Measurements from ENCODE around the gene FLII. TPM values are rescaled to one million over a fixed set of nuclear protein-coding genes. Genes with fewer than 3 reads are reported as not detected.
A peak's percentile ranks its signal among the peaks of the same experiment; 100 is the strongest.

FLII gene
- total RNA-seq, 1 donor from 2014 or later = 280 TPM

DNA sequence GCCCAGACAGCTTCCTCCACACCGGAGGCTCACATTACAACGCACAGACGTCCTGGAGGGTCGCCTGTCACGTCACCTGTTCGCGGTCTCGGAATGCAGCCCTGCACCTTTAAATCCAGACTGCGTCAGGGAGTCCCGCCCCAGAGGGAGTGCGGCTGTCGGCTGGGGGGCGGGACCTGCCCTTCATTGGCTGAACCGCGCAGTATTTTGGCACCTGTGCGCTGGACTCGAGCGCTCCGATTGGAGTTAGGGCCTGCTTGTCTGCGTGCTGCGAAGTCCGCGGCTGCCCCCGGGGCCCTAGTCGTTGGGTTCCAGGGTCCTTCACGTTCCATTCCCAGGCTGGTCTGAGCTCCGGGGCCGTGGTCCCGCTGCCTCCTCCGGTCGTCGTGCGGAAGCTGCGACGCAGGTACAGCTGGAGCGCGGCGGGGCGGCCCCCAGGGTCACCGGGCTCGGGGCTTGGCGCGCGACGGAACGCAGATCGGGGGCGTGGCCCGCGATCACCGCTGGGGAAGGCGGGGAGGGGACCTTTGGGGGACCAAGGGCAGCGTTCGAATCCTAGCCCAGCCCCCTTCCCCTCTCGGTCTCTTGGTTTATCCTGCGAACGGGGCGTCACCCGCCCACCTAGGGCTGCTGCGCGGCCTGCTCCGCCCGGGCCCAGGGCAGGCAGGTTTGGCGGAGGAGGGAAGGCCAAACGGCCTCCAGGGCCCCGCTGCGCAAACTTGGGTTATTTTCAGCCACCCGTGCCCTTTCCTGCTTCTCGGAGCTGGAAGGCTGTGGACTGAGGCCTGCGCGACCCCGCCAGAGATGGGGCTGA is 2.0 kb upstream of the FLII start, which contains the start of gene MIEF2:
Gene MIEF2, plus strand, starts transcription at position 331 of the 814 bp plus-strand sequence. CDS start 2,059 bp downstream, outside the sequence.
- peak; percentile 86 to 96 for DNase-seq (ENCODE audit: low read depth in 2 of 2)

DNA sequence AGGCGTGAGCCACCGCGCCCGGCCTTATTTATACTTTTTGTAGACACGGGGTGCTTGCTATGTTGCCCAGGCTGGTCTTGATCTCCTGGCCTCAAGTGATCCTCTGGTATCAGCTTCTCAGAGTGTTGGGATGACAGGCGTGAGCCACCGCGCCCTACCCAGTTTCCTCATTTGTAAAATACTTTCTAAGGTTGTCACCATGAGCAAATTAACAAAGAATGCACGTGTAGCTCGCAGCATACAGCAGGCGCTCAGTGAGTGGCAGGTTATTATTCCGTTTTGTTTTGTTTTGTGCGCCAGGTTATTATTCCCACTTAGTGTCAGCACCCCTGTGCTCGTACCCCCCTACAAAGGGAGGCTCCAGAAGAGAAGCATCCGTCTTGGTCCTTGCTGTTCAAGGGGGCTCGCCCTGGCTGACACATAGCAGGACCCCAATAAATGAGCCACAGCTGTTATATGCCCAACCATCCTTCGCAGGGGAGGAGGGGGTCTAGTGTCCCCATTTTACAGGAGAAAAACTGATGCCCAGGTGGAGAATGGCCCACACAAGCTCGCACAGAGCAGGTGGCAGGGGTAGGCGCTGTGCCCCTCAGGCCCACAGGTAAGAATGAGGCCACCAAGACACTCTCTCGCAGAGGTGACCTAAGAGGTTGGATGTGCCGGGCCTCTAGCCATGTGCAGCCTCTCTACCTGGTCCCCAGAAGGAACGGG is 1.2 kb upstream of the FLII start:
- DNase-seq (ENCODE audit: low read depth in 2 of 2) = no peak

DNA sequence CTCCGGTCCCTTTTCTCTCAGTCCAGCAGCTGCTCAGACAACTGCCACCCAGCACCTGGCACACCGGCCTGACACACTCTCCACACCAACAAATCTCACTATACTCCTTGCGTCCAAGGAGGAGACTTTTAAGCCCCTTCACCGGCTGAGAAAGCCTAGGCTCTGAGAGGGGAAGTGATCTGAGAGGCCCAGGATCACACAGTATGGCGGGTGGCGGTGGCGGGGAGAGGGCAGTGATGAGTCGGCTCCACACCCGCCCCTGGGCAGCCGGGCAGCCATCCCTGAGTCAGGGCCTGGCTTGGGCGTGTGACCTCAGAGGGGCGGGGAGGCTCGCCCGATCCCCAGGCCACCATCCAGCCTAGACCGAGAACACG is 569 bp downstream of the FLII start:
- peak; percentile 29 to 77 for DNase-seq (ENCODE audit: low read depth in 2 of 2)

DNA sequence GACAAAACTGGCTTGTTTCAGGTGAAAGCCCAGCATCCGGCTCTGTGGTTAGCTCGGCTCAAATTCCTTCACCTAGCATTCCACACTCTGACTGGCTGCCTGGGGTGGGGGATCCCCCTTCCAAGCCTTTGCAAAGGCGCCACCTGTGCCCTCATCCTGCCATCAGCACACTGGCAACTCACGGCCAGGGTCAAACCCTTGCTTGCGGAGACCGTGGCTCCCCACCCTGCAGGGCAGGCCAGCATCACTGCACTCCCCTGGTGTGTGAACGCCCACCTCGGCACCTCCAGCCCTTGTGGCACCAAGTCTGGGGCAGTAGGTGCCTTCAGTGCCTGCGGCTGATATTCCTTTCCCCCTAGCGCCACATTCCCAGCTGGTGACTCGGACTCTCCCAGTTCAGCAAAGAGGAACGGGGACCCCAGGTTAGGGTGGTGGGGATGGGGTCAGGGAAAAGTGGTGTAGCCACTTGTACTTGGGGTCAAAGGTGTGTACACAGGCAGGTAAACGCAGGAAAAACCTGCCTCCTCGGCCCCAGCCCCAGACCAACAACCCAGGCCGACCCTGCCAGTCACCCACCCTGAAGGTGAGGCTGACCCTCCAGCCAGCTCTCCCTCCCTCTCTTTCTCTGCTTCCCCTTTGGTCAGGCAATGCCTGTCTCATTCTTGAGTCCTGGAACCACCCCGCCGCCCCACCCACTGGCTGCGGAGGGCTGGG is 1.1 kb downstream of the FLII start:
- peak in 1 of 2 donors; percentile 57 for DNase-seq (ENCODE audit: low read depth in 2 of 2)

DNA sequence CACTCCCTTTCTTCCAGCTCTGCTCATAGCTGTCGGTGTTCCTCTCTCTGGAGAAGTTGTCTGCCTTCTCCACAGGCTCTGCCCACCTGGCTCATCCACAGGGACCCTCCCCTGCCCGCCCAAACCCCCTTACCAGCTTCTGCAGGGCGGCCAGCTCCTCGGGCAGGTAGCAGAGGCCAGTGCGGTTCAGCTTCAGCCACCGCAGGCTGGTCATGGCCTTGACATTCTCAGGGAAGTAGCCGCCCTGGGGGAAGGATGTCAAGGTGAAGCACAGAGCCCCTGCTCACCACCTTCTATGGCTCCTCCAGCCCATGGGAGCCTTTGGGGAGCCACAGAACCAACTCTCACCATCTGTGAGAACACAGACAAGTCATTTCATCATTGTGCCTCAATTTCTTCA is 1.8 kb downstream of the FLII start:
- no peak for DNase-seq (ENCODE audit: low read depth in 2 of 2)

DNA sequence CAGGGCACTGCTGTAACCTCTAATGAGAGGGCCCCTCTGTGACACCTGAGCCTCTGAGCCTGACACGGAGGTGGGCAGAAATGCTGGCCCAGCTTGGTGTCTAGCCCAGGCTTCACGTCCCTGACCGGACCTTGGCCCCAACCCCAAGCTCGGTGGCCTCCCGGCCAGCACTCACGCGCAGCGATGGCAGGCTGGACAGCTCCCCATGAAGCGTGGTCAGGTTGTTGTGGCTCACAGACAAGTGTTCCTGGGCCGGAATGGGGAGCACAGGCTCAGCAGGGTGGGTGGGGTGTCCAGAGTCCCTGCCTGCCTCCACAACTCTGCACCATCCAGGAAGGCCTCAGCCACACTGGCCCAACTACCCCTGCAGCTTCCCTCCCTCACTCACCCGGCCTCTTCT is 2.2 kb downstream of the FLII start:
- DNase-seq (ENCODE audit: low read depth in 2 of 2) = no peak

DNA sequence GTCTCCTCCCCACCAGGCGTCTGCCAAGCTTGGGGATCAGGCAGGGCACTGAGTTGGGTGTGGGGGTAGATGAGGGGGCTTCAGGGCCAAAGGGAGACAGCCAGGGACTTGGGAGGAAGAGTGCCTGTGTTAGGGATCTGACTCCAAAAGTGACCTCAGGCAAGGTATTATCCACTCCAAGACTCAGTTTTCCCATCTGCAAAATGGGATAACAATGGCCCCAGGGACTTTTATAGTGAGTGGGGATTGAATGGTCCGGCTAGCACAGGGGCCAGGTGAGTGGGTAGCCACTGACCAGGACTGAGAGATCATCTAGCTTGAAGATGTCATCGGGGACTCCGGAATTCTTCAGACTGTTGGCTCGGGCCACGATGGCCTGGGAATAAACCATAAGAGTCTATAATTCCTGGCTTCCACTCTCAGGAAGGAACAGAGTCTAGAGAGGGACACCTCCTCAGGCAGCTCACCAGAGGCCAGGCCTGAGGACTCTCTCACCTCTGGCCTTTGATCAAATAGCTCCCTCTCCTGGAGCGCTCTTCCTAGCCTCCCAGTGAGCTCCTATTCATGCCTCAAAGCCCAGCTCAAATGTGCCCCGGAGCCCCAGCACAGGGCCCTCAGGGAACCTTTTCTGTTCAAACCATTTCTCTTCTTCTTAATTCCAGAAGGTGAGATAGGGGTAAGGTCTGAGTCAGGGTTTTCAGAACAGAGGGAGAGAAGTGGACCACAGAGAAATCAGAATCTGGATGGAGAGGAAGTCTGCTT is 3.5 kb downstream of the FLII start:
- no peak for DNase-seq (ENCODE audit: low read depth in 2 of 2)

DNA sequence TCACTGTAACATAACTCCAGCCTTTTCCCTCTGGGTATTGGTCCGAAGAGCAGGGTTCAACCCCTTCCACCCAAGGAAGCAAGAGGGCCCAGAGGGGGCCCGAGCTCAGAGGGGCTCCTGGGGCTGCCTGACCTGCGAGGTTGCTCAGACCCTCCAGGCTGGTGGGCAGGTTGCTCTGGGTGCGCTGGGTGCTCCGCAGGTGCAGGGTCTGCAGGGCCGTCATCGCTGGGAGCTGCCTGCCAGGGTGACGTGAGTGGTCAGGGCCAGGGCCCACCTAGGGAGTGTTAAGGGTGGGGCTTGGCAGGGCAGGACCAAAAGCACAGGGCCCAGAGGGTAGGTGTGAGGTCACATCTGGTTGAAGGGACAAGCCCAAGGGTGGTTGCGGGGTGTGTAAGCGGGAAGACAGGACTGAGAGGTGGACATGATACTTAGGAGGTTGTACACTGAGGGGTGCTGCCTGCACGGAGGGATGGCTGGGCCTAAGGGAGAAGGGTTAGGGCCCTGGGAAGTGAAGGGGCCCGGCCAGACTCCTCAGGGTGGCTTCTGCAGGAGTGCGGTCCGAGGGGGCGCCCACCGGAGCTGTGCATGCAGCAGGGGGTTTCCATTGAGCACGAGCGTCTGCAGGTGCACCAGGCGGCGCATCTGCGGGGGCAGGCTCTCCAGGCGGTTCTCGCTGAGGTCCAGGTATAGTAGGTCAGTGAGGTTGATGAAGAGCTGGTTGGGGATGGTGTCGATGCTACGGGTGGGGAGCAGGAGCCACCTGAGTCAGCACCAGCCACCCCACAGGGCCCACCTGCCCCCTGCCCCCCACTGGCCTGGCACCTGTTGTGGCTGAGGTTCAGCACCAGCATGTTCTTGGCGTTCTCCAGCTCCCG is 4.4 kb downstream of the FLII start:
- DNase-seq (ENCODE audit: low read depth in 2 of 2) = no peak

DNA sequence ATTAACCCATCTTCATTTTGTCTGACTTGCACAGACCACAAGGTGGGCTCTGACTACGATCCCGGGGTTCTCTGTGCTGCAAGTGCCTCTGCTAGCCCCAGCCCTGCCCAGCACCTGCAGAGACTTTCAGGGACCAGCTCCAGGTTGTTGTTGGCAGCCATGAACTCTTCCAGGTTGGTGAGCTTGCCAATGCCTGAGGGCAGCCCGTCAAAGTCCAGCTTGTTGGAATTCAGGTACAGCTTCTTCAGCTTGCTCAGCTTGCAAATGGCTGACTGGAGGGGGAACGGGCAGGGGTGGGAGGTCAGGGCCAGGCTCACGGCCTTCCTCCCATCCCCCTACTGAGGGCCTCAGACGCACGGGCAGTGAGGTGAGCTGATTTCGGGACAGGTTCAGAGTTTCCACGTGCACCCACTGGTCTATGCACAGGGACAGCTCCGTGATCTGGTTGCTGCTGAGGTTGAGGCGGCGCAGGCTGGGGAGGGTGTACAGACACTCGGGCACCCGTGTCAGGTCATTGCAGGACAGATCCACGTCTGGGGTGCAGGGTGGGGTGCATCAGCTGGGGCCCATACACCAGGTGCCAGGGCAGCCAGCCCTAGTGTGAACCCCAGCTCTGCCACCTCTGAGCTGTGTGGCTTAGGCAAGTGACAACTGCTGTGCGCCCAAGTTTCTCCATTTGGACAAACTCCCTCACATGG is 5.2 kb downstream of the FLII start:
- no peak for DNase-seq (ENCODE audit: low read depth in 2 of 2)

DNA sequence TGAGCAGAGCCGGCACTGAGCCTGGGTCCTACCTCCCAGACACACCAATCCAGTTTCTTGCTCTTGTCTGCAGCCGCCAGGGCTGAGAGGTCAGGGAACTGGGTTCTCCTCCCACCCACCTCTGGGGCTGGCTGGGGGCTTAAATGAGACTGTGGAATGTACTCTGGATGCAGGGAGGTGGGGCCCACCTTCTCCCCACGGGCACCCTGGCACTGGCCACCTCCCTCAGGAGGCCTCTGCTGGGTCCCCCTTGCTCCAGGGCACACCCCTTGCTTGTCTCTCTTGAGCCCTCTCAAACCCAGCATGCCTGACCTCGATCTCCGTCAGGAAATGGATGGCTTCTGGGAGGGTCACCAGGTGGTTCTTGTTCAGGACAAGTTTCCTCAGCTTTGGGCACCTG is 6.4 kb downstream of the FLII start:
- no peak for DNase-seq (ENCODE audit: low read depth in 2 of 2)

DNA sequence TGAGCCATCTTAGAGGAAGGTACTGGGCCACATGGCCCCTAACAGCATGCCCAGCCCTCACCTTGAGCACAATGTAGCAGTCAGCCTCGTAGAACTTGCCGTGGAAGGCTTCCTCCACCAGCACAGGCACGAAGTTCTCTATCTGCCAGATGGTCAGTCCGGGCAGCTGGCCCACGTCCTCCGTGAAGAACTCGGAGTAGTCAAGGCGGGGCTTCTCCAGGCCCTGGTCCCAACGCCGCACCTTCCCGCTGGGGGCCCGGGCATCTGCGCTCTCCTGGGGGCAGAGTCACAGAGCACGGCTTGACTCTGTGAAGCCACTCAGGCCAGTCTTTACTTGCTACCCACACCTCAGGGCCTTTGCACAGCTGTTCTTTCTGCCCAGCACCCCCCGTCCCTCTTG is 7.3 kb downstream of the FLII start:
- DNase-seq (ENCODE audit: low read depth in 2 of 2) = no peak

DNA sequence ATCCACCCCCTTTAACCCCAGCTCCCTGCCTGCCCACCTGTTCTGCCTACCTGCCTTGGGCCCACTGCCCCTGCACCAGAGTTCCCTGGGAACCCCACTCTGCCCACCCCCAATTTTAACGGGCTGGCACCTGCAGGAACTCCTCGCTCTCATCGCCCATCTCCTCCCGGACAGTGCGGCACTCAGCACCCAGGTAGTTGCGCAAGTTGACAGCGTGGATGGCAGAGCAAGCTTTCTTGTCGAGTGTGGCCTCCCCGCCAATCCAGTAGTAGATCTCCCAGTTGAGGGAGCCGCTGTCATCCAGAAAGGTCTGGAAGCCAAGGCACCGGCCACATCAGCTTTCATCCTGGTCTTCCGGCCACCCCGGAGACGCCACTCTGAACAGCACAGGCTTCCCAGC is 7.8 kb downstream of the FLII start:
- DNase-seq (ENCODE audit: low read depth in 2 of 2) = no peak

DNA sequence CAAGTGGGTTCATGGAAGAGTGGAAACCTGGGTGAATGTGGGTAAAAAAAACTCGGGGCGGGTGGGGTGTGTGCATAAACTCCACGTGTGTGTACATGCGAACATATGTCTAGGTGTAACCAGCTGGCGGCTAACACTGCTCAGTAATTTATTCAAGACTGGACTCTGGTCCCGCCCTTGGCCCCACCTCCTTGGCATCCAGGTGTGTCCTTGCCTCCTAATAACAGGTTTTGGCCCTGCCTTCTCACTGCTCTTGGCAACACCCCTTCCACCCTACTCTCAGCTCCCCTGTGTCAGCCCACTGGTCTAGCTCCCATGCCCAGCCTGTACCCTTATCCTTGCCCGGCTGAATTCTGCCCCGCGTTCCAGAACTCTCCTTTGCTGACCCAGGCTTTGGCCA is 8.3 kb downstream of the FLII start:
- DNase-seq (ENCODE audit: low read depth in 2 of 2) = no peak

DNA sequence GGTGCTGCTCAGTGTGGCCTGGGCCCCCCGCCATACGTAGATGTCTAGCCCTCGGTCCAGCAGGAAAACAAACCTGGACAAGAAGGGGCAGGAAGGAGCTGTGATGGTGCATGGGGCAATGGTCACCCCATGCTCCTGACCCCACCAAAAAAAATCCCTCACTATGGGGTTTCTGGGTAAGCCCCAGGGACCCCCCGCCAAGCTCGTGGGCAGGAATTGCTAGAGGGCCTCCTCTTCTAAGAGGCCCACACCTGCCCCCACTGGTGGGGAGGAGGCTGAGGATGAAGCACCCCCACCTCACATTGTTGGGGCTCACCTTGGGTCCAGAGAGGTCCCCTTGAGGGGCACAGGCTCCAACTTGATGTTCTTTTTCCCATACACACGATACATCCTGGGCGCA is 9.7 kb downstream of the FLII start:
- DNase-seq (ENCODE audit: low read depth in 2 of 2) = no peak

DNA sequence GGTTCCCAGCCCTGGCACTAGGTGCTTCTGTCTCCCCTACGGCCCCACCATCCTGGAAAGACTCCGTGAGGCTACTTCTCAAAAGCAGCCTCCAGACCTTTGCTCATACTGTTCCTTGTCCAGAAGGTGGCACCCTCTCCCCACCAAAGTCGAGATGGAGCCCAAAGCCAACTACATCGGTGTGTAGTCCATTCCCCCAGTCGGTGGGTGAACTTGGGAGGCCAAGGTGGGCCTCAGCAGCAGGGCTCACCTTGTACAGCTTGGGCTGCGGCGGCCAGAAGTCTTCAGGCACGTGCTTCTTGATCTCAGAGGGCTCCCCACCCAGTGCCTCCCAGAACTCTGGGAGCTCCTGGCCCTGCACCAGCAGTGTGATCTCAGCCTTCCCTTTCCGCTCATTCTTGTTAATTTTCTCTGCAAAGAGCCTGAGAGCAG is 10.2 kb downstream of the FLII start:
- peak; percentile 35 to 79 for DNase-seq (ENCODE audit: low read depth in 2 of 2)

DNA sequence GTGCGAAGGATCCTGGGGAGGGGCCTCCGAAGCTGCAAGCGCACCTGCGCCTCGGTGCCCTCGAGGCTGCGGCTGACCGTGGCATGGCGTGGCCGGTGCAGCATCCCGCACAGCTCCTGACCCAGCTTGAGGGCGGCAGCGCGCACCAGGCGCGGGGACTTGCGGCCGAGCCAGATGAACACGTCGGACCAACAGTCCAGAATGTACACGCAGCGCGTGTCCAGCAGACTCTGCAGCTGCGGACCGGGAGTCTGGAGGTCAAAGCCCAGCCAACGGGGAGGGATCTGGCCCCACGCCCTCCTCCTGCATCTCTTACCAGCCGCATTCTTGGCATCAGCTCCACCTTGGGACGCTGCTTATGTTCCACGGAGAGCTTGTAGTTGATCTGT is 10.9 kb downstream of the FLII start:
- no peak for DNase-seq (ENCODE audit: low read depth in 2 of 2)

DNA sequence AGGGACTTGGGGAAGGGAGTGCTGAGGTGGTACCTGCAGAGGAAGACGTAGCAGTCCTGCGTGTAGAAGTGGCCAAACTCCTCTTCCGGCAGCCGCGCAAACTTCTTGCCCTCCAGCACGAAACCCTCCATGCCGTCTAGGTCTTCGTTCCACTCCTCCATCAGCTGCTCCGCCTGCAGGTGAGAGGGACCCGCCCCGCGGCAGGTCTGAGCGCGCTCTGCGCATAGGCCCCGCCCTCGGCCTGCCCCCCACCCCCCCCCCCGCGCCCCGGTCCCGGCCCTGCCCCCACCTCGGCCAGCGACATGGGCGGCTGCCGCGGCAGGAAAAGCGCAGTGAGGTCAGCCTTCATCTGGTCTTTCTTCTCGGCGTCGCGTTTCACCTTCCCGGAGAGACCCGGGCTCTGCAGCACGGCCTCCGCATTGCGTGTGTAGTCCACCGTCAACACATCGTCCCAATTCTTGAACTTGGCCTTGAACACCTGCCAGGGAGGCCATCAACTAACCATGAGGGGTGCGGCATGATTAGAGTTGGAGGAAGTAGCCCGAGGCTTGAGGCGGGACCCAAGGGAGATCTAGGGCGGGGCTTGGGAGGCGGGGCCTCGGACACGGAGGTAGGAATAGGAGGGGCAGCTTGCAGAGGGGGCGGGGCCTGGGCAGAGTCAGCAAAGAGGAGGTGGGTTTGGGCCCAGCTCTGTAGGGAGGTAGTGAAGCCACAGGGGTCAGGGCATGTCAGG is 11.5 kb downstream of the FLII start:
- no peak for DNase-seq (ENCODE audit: low read depth in 2 of 2)

DNA sequence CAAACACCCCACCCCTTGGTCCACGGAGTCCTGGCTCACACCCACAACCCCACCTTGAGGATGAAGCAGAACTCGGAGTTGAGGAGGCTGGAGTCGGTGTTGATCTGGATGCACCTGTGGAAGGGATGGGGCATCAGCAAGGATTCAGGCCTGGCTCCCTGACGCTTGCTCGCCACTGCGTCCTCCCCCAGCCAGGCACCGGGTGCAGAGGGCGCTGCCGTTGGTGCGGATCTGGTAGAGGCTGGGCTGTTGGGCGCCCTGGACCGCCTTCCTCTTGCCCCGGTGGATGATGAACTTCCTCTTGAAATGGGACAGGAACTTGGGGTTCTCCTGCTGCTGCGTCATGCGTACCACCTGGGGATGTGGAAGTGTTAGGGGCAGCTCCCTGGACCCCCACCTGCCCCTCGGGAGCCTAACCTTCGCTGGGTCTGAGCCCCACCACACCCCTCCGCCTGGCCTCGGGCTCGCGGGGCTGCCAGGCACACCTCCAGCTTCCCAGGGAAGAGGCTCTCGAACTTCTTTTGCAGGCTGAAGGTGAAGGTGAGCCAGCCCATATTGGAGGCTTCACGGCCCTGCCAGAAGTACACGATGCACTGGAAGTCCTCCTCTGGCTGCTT is 12.3 kb downstream of the FLII start:
- DNase-seq (ENCODE audit: low read depth in 2 of 2) = no peak

Data from dermis microvascular lymphatic vessel endothelial cell (primary cell).